ENCODE measurements around the gene TSPEAR.
"Not testable (repeated sequence)": the region's sequence is repeated elsewhere in the genome, so short reads cannot be mapped to it uniquely, and the experiment has no call there.

TSPEAR gene

GRCh38 chr21:44628707-44629391 lies 82.5 kb downstream of the TSPEAR start:
- Histone ChIP-seq H3K9me2 (replicated peaks; ENCODE audit: insufficient read depth, low read length) (no peaks in the 10 kb centered on the region), H3F3A (ENCODE audit: insufficient read depth) (no peaks in the 10 kb centered on the region)

GRCh38 chr21:44627831-44628233 lies 83.5 kb downstream of the TSPEAR start:
- H3K4me3 ChIP-seq (ENCODE audit: insufficient read depth, low read length, poor library complexity, severe bottlenecking); H4K20me1 ChIP-seq (ENCODE audit: low read depth, low read length); H3K9me2 ChIP-seq (replicated peaks; ENCODE audit: insufficient read depth, low read length); H3K27me3 ChIP-seq (ENCODE audit: low read length); H3F3A ChIP-seq (ENCODE audit: insufficient read depth); H2AFZ ChIP-seq (ENCODE audit: low read depth, low read length, severe bottlenecking); H3K27ac ChIP-seq (ENCODE audit: low read depth, low read length); H3K4me2 ChIP-seq (ENCODE audit: low read depth, low read length, poor library complexity, severe bottlenecking); H3K9ac ChIP-seq (ENCODE audit: low read length); H3K79me2 ChIP-seq (ENCODE audit: insufficient read depth, low read length); H3K36me3 ChIP-seq (ENCODE audit: low read length): not testable (repeated sequence)
- H3K9me3 ChIP-seq (ENCODE audit: insufficient read depth, low read length), result peaks cover 14% of the 10 kb centered on the region; the same call in 1 of the 2 replicates

More at GRCh38 chr21:44628707-44629391, 82.5 kb downstream of the TSPEAR start:
- no peak overlapping the region for H3K4me2 ChIP-seq (ENCODE audit: low read depth, low read length, poor library complexity, severe bottlenecking)
- H3K4me3 ChIP-seq (ENCODE audit: insufficient read depth, low read length, poor library complexity, severe bottlenecking), result no peak overlapping the region
- no peak overlapping the region for H3K27ac ChIP-seq (ENCODE audit: low read depth, low read length)
- H4K20me1 ChIP-seq (ENCODE audit: low read depth, low read length), result no peaks in the 10 kb centered on the region
- H2AFZ ChIP-seq (ENCODE audit: low read depth, low read length, severe bottlenecking), result no peak overlapping the region
- H3K36me3 ChIP-seq (ENCODE audit: low read length), result no peaks in the 10 kb centered on the region
- no peak overlapping the region for H3K9ac ChIP-seq (ENCODE audit: low read length)
- no peaks in the 10 kb centered on the region for H3K79me2 ChIP-seq (ENCODE audit: insufficient read depth, low read length)
- H3K27me3 ChIP-seq (ENCODE audit: low read length), result no peaks in the 10 kb centered on the region
- TF ChIP-seq CTCF (IDR thresholded peaks at IDR 0.05; ENCODE audit: insufficient read depth, low read length, poor library complexity, severe bottlenecking) (no peak), EZH2phosphoT487 (conservative IDR thresholded peaks at IDR 0.05; ENCODE audit: low read length) (no peak)
- H3K9me3 ChIP-seq (ENCODE audit: insufficient read depth, low read length), result peaks cover 14% of the 10 kb centered on the region; the same call in 1 of the 2 replicates

- not testable (repeated sequence) for H3K9ac ChIP-seq (ENCODE audit: low read length); H3K36me3 ChIP-seq (ENCODE audit: low read length); H3K79me2 ChIP-seq (ENCODE audit: insufficient read depth, low read length); H3K27ac ChIP-seq (ENCODE audit: low read depth, low read length); H4K20me1 ChIP-seq (ENCODE audit: low read depth, low read length); H2AFZ ChIP-seq (ENCODE audit: low read depth, low read length, severe bottlenecking); H3K9me2 ChIP-seq (replicated peaks; ENCODE audit: insufficient read depth, low read length); H3K27me3 ChIP-seq (ENCODE audit: low read length); H3F3A ChIP-seq (ENCODE audit: insufficient read depth); H3K4me3 ChIP-seq (ENCODE audit: insufficient read depth, low read length, poor library complexity, severe bottlenecking); H3K4me2 ChIP-seq (ENCODE audit: low read depth, low read length, poor library complexity, severe bottlenecking)
- peaks cover 14% of the 10 kb centered on the region; the same call in 1 of the 2 replicates for H3K9me3 ChIP-seq (ENCODE audit: insufficient read depth, low read length)
These were observed 84.1 kb downstream of the TSPEAR start for GRCh38 chr21:44627181-44627822.

- no peaks in the 10 kb centered on the region for H4K20me1 ChIP-seq (ENCODE audit: low read depth, low read length)
- no peak within 1 kb of the TSS for H3K27ac ChIP-seq (ENCODE audit: low read depth, low read length)
- no peaks in the 10 kb centered on the region for H3K27me3 ChIP-seq (ENCODE audit: low read length)
- no peak within 1 kb of the TSS for H3K4me3 ChIP-seq (ENCODE audit: insufficient read depth, low read length, poor library complexity, severe bottlenecking)
- H3K9me3 ChIP-seq (ENCODE audit: insufficient read depth, low read length), result peaks cover 14% of the 10 kb centered on the region; the same call in 1 of the 2 replicates
- H3K9ac ChIP-seq (ENCODE audit: low read length), result no peak within 1 kb of the TSS
- no peaks in the 10 kb centered on the region for H3K36me3 ChIP-seq (ENCODE audit: low read length)
- H3K79me2 ChIP-seq (ENCODE audit: insufficient read depth, low read length), result no peaks in the 10 kb centered on the region
- H3K9me2 ChIP-seq (replicated peaks; ENCODE audit: insufficient read depth, low read length), result no peaks in the 10 kb centered on the region
- no peaks in the 10 kb centered on the region for H3F3A ChIP-seq (ENCODE audit: insufficient read depth)
- no peak within 1 kb of the TSS for H2AFZ ChIP-seq (ENCODE audit: low read depth, low read length, severe bottlenecking)
- TF ChIP-seq EZH2phosphoT487 (conservative IDR thresholded peaks at IDR 0.05; ENCODE audit: low read length) (no peak), CTCF (IDR thresholded peaks at IDR 0.05; ENCODE audit: insufficient read depth, low read length, poor library complexity, severe bottlenecking) (no peak)
- no peak within 1 kb of the TSS for H3K4me2 ChIP-seq (ENCODE audit: low read depth, low read length, poor library complexity, severe bottlenecking)
These were observed 84.7 kb downstream of the TSPEAR start, which contains the start of gene KRTAP10-9 for GRCh38 chr21:44626673-44627143. KRTAP10-9 (plus strand) TSS chr21:44627093; CDS start chr21:44627172, 79 bp downstream.

Data from SU-DHL-6 (cell line).